Measurements from ENCODE around the gene NTSR2. TPM values are rescaled to one million over a fixed set of nuclear protein-coding genes. Genes with fewer than 3 reads are reported as not detected.

The NTSR2 gene
- total RNA-seq, 1 experiment from 2014 or later, result not detected

DNA sequence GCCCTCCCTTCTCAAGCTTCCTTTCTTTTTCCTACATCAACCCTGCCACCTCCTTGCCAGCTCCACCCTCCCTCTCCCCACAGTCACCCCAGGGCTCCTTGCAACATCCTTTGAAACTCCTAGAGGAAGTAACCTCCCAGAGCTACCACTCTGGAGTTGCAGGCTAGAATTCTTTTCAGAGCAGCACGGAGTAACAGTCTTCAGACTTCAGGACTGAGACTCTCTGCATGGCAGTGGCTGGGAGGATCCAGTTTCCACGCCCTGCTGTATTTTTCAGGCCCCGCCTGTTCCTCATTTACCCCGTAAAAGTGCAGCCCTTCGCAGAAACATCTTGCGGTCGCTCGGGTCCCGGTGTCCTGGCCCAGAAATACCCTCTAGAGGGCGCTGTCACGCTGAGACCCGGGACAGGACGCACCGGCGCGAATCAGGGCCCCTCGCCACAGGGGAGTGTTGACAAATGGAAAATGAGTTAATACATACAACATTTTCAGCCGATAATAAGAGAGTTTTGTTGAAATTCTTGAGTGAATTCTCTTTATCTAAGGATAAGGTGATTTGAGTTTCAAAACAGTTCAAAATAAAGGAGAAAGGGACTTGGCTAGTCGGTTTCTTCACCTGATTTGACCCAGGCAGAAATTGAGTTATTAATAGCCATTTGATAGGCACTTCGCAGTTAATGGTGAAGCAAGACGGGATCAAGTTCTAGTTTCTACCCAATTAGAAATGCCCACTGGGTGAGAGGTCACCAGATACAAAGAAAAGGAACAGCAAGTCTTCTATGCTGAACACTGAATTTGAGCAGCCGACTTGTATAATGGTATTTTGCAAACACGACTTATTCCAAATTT lies 18.5 kb upstream of the NTSR2 start:
- Histone ChIP-seq H3K27me3 (ENCODE audit: control insufficient read depth, insufficient read depth, low read length) (no peaks in the 10 kb centered on the region; the same call in 1 of the 2 replicates), H3K36me3 (replicated peaks; ENCODE audit: control insufficient read depth, insufficient read depth, low read length) (no peaks in the 10 kb centered on the region), H3K4me3 (ENCODE audit: insufficient read depth, low read depth, low read length) (peak overlapping the region; percentile 12; the same call in 1 of the 2 replicates)
- peak; percentile 93 for DNase-seq

- H3K4me3 ChIP-seq (ENCODE audit: insufficient read depth, low read depth, low read length), result no peak overlapping the region
- no peak for DNase-seq
- no peaks in the 10 kb centered on the region for H3K36me3 ChIP-seq (replicated peaks; ENCODE audit: control insufficient read depth, insufficient read depth, low read length)
- no peaks in the 10 kb centered on the region; the same call in 1 of the 2 replicates for H3K27me3 ChIP-seq (ENCODE audit: control insufficient read depth, insufficient read depth, low read length)
These were observed 17.7 kb upstream of the NTSR2 start for GRCh38 chr2:11687736-11688135.

DNA sequence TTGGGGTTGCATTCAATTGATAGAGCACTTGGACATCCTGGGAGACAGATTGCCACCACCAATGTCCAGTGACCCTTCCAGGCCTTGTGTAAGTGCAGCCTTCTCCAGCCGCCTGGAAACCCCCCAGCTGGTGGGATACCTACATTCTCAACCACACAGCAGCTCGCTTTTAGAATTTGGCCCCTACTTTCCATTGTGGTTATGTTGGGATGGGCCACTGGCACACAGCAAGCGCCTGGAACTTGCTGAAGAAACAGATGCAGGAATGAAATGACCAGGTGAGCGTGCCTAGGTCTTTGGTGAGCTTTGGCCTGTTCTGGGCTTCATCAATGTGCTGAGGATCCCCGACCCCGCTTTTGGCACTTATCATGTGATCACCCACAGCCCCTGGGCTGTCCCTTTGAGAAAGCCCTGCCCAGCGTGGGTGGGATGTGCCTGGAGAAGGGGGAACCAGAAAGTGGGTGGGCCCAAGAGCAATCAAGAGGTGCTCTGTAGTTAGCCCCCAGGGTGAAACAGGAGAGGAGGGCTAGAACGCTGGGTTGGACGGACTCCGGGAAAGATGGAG lies 16.0 kb upstream of the NTSR2 start:
- DNase-seq, result no peak
- Histone ChIP-seq H3K36me3 (replicated peaks; ENCODE audit: control insufficient read depth, insufficient read depth, low read length) (no peaks in the 10 kb centered on the region), H3K27me3 (ENCODE audit: control insufficient read depth, insufficient read depth, low read length) (no peaks in the 10 kb centered on the region; the same call in 1 of the 2 replicates), H3K4me3 (ENCODE audit: insufficient read depth, low read depth, low read length) (no peak overlapping the region)

DNA sequence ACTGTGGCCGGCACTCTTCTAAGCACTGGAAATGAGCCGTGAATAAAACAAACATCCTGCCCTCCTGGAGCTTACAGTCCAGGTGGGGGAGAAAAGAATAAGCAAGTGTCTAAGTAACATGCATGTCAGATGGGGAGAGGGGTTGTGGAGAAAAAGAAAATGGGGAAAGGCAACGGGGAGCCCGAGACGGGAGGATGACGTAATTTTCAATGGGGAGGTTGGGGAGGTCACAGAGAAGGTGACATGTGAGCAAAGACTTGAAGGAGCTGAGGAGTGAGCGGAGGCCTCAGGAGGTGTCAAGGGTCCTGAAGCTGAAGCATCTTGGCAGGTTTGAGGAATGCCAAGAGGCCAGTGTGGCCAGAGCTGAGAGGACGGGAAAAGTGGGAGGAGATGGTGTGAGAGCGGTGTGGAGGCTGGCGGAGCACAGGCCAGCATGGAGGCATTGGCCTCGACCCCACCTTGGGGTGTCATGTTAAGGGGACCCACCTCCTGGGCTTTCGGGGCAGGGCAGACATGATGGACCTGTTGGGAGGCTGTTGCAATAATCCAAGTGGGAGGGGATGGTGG lies 15.0 kb upstream of the NTSR2 start:
- no peaks in the 10 kb centered on the region for H3K36me3 ChIP-seq (replicated peaks; ENCODE audit: control insufficient read depth, insufficient read depth, low read length)
- H3K4me3 ChIP-seq (ENCODE audit: insufficient read depth, low read depth, low read length), result no peak overlapping the region
- no peak for DNase-seq
- H3K27me3 ChIP-seq (ENCODE audit: control insufficient read depth, insufficient read depth, low read length), result no peaks in the 10 kb centered on the region; the same call in 1 of the 2 replicates

GRCh38 chr2:11683966-11684365 lies 14.0 kb upstream of the NTSR2 start:
- Histone ChIP-seq H3K27me3 (ENCODE audit: control insufficient read depth, insufficient read depth, low read length) (no peaks in the 10 kb centered on the region; the same call in 1 of the 2 replicates), H3K4me3 (ENCODE audit: insufficient read depth, low read depth, low read length) (no peak overlapping the region), H3K36me3 (replicated peaks; ENCODE audit: control insufficient read depth, insufficient read depth, low read length) (no peaks in the 10 kb centered on the region)
- DNase-seq, result no peak

DNA sequence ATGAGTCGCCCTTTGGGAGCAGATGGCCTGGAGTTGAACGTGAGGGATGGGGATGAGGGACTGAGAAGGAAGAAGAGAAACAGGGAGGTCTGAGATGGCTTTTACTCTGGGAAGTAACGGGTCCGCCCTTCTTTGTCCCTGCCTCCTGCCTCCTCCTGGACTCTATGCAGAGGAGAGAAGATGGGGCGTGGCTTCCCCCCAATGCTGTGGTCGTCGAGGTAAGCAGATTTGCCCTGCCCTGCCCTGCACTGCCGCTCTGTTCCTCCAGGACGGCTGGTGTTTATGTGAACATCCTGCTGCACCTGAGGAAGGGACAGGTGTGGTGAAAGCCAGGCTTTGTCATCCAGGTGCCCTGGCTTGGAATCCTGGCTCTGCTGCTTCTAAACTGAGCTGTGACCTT lies 13.5 kb upstream of the NTSR2 start:
- H3K27me3 ChIP-seq (ENCODE audit: control insufficient read depth, insufficient read depth, low read length), result no peaks in the 10 kb centered on the region; the same call in 1 of the 2 replicates
- H3K36me3 ChIP-seq (replicated peaks; ENCODE audit: control insufficient read depth, insufficient read depth, low read length), result no peaks in the 10 kb centered on the region
- H3K4me3 ChIP-seq (ENCODE audit: insufficient read depth, low read depth, low read length), result no peak overlapping the region
- DNase-seq, result peak; percentile 71

DNA sequence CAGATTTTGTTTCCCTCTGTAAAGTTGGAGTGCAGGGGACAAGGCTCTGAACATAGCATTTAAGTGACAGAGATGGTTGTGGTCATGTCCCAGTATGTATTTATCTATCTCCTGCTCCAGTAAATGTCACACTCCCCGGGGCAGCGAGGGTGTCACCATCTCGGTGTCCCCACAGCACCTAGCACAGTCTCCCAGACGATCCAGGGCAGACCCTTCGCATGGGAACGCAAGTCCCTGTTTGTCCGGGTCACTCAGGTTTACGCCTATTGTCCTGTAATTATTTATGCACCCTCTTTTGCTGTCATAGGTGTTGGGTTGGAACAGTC lies 12.6 kb upstream of the NTSR2 start:
- no peak overlapping the region for H3K4me3 ChIP-seq (ENCODE audit: insufficient read depth, low read depth, low read length)
- DNase-seq, result no peak
- no peaks in the 10 kb centered on the region; the same call in 1 of the 2 replicates for H3K27me3 ChIP-seq (ENCODE audit: control insufficient read depth, insufficient read depth, low read length)
- H3K36me3 ChIP-seq (replicated peaks; ENCODE audit: control insufficient read depth, insufficient read depth, low read length), result no peaks in the 10 kb centered on the region

GRCh38 chr2:11681722-11682589 lies 12.0 kb upstream of the NTSR2 start:
- H3K36me3 ChIP-seq (replicated peaks; ENCODE audit: control insufficient read depth, insufficient read depth, low read length), result no peaks in the 10 kb centered on the region
- DNase-seq, result peak; percentile 95
- no peaks in the 10 kb centered on the region; the same call in 1 of the 2 replicates for H3K27me3 ChIP-seq (ENCODE audit: control insufficient read depth, insufficient read depth, low read length)
- H3K4me3 ChIP-seq (ENCODE audit: insufficient read depth, low read depth, low read length), result no peak overlapping the region

DNA sequence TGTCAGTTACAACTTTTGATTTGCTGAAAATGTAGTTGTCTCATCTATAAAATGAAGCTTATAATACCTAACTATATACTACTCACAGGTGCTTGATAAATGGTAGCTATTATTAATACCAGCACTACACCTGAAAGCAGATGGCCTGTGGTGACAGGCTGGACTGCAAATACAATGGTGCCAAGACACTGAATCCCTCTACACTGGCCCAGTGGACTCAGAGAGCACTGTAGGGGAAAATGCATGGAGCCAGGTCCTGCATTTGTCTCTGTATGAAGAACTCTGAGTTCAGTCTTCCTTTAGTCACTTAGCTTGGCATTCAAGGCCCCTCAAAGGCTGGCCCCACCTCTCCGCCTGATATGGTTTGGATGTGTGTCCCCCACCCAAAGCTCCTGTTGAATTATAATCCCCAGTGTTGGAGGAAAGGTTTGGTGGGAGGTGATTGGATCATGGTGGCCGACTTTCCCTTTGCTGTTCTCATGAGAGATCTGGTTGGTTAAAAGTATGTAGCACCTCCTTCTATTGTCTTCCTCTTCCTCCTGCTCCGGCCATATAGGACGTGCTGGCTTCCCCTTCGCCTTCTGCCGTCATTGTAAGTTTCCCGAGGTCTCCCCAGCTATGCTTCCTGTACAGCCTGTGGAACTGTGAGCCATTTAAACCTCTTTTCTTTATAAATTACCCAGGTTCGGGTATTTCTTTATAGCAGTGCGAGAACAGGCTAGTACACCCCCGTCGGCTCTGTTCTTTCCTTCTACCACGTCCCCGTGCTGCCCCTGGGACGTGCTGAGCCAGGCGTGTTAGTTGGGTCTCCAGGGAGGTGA lies 11.1 kb upstream of the NTSR2 start:
- no peaks in the 10 kb centered on the region; the same call in 1 of the 2 replicates for H3K27me3 ChIP-seq (ENCODE audit: control insufficient read depth, insufficient read depth, low read length)
- DNase-seq, result no peak

GRCh38 chr2:11680182-11680900 lies 10.3 kb upstream of the NTSR2 start:
- Histone ChIP-seq H3K27me3 (ENCODE audit: control insufficient read depth, insufficient read depth, low read length) (no peaks in the 10 kb centered on the region; the same call in 1 of the 2 replicates), H3K36me3 (replicated peaks; ENCODE audit: control insufficient read depth, insufficient read depth, low read length) (no peaks in the 10 kb centered on the region), H3K4me3 (ENCODE audit: insufficient read depth, low read depth, low read length) (no peak overlapping the region)
- no peak for DNase-seq

More for the DNA sequence above, 11.1 kb upstream of the NTSR2 start:
- Histone ChIP-seq H3K36me3 (replicated peaks; ENCODE audit: control insufficient read depth, insufficient read depth, low read length) (no peaks in the 10 kb centered on the region), H3K4me3 (ENCODE audit: insufficient read depth, low read depth, low read length) (no peak overlapping the region)

- DNase-seq, result no peak
These were observed 9.6 kb upstream of the NTSR2 start for GRCh38 chr2:11679486-11680181.

DNA sequence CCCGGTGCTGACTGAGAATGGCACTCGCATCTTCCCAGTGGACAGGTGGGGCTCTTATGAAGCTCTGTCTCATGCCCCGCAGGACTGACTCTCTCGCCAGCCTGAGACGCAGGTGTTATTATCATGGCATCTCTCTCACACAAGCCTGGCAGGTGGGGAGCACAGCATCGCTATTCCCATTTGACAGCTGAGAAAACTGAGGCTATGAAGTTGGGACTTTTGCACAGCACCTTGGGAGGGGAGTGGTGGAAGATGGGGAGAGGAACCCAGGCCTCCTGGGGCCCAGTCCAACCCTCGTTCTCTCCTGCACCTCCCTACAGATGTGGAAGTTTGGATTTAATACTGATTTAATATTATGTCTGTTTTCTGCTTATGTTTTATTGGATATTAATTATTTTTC lies 9.0 kb upstream of the NTSR2 start:
- H3K27me3 ChIP-seq (ENCODE audit: control insufficient read depth, insufficient read depth, low read length), result no peaks in the 10 kb centered on the region; the same call in 1 of the 2 replicates
- no peaks in the 10 kb centered on the region for H3K36me3 ChIP-seq (replicated peaks; ENCODE audit: control insufficient read depth, insufficient read depth, low read length)
- no peak overlapping the region for H3K4me3 ChIP-seq (ENCODE audit: insufficient read depth, low read depth, low read length)
- no peak for DNase-seq

More at GRCh38 chr2:11679486-11680181, 9.6 kb upstream of the NTSR2 start:
- Histone ChIP-seq H3K4me3 (ENCODE audit: insufficient read depth, low read depth, low read length) (no peak overlapping the region), H3K36me3 (replicated peaks; ENCODE audit: control insufficient read depth, insufficient read depth, low read length) (no peaks in the 10 kb centered on the region), H3K27me3 (ENCODE audit: control insufficient read depth, insufficient read depth, low read length) (no peaks in the 10 kb centered on the region; the same call in 1 of the 2 replicates)

All from H7 (cell line).